ENCODE data around the gene GFI1B.

Gene GFI1B

DNA sequence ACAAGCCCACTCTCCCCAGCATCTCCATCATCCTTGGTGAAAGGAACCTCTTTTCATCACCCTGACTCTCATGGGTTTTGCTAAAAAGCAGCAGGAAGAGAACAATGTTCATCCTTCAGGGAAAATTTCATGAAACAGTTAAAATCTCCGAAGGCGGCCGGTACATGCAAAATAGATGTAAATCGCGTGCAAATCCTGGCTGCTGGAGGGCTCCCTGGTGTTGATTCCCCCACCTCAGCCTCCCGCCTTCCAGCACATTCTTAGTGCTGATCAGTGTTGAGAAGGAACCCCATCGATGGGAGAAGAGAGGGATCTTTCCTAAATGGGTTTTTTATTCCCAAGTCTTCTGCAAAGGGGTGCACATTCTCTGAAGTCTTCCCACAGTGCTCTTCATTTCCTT, 8.7 kb upstream of the GFI1B start:
- no peak for DNase-seq (ENCODE audit: low spot score)

DNA sequence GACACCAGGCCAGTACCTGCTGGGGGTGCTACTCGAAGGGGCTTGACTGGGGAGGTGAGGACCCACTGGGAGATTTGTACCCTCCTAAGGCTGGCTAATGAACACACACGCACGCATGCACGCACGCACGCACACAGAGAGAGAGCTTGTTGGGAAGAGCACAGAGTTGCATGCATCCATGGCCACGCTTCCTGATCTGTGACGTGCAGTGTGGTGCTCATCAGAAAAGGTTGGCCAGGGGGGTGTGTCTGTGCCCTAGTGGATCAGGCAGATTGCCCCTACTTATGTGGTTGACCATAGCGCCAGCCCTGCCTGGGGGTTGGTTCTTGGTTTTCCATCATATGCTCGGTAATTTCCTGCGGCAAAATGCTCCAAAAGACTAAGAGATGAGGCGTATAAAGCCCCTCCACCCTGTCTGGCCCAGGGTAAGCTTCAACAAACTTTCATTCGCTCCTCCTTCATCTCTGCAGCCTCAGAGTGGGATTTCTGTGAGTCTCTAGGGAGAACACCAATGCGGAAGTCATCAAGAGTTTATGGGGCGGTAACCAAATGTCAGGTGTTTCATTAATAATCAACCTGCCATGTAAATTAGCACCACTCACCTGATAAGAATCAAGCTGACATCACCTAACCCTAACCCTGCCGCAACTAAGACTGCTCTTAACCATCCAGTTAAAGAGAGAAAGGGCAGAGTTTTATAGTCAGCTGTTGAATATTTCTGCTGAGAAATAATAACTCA, 8.0 kb upstream of the GFI1B start:
- no peak for DNase-seq (ENCODE audit: low spot score)

DNA sequence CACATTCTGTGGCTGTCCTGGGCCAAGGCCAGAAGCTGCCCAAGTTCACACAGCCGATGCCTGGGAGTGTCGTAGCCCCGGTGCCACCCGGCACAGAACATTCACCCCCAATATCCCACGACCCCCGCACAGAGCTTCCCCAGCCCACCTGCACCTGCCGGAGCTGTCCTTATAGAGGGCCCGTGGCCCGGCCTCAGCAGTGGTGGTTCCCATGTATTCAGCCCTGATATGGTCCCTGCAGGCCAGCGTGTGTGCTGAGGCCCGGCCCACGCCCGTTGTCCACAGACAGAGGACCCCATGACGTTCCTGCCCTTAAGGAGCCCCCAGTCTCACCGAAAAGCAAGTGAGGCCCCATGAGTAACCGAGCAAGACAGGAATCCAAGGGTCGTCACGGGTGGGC, 5.3 kb upstream of the GFI1B start:
- no peak for DNase-seq (ENCODE audit: low spot score)

DNA sequence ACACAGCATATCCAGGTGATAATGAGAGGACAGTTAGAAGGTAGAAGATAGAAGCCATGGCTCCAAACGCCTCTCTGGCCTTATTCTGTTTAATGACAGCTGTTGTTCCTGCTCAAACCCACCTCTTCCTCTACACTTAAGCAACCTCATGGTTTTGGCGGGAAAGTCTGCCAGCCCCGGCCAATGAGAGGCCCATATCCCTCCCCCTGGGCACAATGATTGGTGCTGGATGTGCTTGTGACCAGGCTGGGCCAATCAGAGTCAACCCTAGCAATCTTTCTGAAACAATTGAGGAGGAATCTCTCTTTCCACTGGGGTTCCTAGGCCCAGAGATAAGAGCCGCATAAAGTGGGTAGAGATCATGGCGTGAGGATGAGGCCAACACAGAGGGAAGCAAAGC, 4.8 kb upstream of the GFI1B start:
- peak; percentile 42 for DNase-seq (ENCODE audit: low spot score)

DNA sequence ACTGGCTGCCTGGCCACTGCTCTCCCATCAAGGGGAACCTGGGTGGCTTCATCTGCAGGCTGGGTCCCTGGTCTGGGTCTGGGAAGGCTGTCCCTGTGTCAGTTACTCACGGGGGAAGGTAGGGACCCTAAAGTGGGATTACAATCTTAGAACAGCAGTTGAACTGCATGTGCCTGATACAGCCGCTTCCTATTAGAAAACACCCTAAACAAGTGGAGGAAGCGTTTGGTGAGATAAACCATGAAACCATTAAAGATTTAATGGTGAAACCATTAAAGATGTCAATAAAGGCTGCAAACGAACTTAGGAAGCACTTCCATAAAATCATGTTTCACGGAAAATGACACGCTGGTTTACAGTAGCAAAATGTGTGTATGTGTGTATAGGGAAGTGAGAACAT, 2.5 kb upstream of the GFI1B start:
- DNase-seq (ENCODE audit: low spot score) = no peak

DNA sequence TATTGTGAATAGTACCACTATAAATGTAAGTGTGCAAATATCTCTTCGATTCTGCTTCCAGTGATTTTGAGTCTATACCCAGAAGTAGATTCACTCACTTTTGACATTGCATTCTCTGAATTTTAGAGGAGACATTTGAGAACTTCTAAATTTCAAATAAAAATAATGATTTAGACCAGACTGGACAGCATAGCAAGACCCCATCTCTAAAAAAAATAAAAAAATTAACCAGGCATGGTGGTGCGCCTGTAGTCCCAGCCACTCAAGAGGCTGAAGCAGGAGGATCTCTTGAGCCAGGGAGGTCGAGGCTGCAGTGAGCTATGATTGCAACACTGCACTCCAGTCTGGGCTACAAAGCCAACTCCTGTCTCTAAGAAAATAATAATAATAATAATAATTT, 1.9 kb upstream of the GFI1B start:
- DNase-seq (ENCODE audit: low spot score) = no peak

DNA sequence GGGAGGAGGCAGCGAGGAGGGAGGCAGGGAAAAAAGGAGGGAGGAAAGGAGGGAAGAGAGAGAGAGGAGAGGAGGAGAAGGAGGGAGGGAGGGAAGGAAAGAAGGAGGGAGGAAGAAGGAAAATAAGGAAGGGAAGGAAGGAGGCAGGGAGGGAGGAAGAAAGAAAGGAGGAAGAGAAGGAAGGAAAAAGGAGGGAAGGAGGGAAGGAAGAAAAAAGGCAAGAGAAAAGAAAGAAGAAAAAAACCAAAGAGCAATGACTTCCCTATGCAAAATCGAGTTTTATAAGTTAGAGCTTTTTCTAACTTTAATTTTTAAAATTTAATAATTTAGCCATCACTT, 413 bp upstream of the GFI1B start:
- DNase-seq (ENCODE audit: low spot score) = no peak

DNA sequence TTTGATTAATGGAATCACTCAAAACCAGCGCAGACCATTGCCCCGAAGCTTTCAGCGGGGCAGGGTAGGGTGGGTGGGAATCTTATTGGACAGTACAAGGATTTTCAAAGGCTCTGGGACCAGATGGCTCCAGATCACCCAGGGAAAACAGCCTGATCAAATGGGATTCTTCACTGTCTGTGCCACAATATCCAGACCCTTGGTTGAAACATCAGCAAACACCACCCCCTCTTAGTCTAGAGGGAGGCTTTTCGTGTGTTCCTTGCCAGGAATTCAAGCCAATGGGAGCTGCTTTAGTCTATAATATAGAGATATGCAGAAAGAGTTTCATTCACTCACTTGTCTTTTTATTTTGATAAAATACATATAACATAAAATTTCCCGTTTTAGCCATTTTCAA, 1.7 kb downstream of the GFI1B start:
- DNase-seq (ENCODE audit: low spot score) = peak; percentile 55

DNA sequence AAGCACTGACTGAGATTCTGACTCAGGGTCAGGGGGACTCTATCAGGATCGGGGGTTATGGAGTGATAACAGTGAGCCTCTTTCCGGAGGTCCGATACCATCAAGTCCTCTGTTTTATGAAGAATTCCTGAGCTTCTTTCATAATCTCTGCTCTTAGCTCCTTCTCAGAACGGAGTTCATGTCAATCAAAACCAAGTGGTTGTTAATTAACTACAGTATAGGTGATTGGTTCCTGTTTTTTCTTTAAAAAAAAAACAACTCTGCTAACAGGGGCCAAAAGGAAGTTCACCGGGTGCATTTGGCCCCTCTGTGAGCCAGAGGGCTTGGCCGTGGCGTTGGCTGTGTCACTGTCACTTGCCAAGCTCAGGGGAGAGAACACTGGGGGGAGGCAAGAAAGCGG, 4.0 kb downstream of the GFI1B start:
- DNase-seq (ENCODE audit: low spot score) = peak; percentile 54

DNA sequence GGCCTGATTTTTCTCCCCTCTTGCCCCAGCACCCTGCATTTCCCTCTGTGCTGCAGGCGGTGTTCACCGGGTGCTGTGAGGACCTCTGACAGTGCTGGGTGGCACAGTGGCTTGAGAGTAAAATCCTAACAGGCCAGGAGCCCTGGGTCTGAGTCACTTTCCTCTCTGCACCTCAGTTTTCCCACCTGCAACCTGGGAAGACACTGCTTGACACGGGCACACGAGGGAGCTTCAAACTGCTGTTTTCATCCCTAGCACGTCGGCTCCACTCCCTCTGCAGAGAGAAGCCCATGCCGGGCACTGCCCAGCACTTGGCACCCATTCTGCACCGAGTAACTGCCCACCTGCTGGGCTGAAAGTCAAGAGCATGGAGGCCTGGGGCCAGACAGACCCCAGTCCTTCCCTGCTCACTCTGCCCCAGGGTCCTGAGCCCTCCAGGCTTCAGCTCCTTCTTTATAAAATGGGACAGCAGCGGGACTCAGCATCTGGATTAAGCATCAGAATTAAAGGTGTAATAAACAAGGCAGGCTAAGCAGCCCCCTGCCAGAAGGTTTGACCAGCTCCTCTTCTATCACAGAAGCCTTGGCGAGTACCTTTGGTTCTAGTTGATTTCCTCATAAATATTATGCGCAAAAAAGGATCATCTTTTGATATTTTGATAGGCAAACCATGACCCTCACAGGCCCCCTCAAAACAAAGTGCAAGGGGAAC, 5.2 kb downstream of the GFI1B start:
- peak; percentile 55 for DNase-seq (ENCODE audit: low spot score)

DNA sequence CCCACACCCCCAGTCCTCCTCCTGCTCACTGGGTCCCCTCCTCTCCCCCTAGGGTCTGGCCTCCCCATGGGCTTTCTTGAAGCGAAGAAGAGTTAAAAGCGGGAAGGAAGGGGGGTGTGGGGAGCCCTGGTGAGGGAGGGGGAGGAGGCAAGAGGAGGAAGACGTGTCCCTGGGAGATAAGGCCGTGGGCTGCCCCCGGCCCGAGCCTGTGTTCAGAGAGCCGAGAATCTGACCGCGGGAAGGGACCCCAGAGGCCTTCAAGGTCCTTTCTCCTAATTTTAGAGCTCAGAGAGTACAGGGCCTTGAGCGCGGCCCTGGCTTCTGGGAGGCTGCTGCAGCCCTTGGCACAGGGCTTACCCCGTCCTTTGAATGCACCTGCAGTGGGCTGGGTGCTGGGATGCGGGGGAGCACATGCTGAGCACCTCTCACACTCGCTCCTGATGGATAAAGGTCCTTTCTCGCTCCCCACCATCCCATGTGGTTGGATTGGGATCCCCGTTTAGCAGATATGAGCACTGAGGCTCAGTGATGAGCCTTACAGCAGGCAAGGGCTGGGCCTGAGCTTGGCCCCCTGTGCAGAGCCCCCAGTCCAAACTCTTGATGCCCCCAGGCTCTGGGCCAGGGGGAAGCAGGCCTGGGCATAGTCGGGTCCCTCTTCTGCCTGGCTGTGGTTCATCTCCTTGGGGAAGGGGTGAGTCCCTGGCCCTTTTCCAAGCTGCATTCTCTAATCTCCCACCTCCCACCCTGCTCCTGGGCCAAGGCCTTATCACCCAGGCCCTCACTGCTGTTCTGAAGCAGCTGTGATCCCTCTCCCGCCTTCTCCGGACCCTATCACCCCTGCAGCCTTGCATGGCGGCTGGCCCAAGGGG, 5.9 kb downstream of the GFI1B start:
- DNase-seq (ENCODE audit: low spot score) = peak; percentile 89

DNA sequence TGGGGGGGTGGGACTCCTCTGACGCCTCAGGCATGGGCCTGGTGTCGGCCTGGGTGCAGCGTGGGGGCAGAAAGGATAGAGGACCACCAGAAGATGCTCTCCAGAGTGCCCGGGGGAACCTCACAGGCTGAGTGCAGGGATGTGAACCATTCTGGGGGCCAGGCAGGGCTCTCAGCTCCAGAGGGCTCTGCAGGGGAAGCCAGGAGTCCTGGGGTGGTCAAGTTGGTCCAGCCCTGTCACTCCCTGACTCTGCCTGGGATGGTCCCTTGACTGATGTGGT, 6.5 kb downstream of the GFI1B start:
- no peak for DNase-seq (ENCODE audit: low spot score)

DNA sequence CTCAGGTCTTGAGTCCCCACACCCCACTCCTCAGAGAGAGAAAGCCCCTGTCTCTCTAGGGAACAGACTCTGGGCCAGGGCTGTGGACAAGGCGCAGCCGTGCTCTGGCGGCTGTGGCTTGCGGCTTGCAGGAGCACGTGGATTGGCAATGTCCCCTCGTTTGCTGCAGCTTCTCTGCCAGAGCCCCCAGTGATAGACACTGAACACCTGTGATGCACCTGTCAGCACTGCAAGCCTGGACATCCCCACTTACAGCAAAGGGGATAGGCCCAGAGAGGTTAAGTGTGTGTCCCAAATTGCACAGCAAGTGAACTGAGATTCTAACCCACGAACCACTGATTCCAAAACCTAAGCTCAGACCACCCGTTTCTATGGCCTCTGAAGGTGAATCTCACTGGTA, 7.0 kb downstream of the GFI1B start:
- no peak for DNase-seq (ENCODE audit: low spot score)

DNA sequence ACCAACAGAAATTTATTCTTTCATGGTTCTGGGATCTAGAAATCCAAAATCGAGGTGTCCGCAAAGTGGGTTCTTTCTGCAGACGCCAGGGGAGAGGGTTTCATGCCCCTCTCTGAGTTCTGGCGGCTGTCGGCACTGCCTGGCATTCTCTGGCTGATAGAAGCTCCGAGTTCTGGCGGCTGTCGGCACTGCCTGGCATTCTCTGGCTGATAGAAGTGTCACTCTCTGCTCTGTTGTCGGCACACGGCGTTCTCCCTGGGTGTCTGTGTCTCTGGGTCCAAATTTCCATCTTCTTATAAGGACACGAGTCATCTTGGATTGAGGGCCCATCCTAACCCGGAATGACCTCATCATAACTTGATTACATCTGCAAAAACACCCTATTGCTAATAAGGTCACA, 7.6 kb downstream of the GFI1B start:
- DNase-seq (ENCODE audit: low spot score) = peak; percentile 42

DNA sequence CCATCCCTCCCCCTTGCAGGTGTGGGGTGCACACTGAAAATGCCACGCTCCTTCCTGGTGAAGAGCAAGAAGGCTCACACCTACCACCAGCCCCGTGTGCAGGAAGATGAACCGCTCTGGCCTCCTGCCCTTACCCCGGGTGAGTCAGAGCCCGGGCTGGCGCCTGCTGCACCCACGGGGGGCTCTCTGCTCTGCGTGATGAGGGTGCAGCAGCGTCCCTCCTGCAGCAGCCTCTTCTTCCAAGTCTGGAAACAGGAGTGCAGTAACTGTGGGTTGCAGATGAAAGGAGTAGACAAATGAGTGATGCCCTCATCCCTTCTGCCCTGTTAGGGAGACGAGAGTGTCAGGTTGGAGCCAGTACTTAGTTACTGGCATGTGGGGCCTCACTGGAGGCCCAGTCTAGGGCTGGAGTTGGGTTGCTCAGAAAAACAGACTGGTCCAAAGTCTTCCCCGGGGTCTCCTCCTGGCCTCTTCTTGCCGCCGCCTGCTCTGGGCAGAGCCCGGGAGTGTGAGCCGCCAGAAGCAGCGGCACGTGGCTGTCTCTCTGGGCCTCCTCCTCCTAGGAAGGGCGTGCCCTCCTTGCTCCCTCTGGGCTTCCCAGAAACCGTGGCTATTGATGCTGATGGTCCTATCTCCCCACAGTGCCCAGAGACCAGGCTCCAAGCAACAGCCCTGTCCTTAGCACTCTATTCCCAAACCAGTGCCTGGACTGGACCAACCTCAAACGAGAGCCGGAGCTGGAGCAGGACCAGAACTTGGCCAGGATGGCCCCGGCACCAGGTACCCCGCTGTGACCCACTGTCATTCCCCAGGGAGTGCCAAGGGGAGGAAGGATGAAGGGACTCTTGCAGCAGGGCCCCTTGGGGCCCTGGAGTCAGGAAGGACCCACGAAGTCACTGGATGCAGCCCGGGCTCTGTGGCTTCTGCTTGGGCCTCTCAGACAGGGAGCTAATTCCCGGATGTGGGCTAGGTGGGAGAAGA, 8.4 kb downstream of the GFI1B start:
- peak; percentile 52 for DNase-seq (ENCODE audit: low spot score)

DNA sequence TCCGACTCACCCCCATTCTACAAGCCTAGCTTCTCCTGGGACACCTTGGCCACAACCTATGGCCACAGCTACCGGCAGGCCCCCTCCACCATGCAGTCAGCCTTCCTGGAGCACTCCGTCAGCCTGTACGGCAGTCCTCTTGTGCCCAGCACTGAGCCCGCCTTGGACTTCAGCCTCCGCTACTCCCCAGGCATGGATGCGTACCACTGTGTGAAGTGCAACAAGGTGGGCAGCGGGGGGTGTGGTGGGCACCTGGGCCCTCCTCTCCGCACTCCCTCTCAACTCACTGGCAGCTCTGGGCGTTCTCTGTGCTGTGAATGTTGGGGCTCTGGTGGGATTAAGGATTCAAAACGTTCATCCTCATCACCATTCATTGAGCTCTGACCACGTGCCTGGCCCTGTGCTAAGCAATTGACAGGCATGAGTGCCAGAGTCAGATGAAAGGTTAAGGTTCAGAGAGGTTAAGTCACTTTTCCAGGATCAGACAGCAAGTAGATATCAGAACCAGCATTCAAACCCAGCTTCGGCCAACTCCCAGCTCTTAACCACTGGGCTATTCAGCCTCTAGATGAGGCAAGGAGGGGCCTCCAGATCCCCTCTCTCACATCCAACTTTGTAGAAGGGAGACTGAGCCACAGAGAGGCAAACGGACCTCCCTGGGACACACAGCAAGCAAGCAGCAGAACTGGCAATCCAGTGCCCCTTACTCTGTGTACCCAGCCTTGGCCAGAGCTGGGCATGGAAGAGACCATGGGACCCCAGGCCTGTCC, 9.9 kb downstream of the GFI1B start:
- DNase-seq (ENCODE audit: low spot score) = no peak

DNA sequence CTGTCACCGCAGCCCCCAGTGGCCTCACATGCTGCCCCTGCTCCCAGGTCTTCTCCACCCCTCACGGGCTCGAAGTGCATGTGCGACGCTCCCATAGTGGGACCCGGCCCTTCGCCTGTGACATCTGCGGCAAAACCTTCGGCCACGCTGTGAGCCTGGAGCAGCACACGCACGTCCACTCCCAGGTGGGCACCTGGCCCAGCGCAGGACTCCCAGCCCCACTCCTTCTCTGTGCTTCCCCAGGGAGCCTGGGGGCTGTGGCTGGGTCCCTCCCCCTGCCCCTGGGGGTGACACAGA, 10.5 kb downstream of the GFI1B start:
- DNase-seq (ENCODE audit: low spot score) = no peak

DNA sequence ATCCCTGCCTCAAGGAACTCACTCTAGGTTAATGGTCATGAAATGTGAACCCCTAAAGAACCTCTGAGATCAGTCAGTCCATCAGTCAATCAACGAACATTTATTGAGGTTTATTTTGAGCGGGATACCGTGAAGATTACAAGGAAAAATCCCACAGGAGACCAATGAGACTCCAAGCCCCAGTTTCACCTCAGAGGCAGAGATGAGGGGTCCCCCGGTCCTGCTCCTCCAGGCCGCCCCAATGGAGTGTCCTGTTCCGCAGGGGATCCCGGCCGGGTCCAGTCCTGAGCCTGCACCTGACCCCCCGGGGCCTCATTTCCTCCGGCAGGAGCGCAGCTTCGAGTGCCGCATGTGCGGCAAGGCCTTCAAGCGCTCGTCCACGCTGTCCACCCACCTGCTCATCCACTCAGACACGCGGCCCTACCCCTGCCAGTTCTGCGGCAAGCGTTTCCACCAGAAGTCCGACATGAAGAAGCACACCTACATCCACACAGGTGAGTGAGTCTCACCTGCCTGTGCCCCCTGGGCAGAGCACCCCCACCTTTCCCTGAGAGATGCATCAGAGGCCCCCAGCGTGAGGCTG, 11.0 kb downstream of the GFI1B start:
- DNase-seq (ENCODE audit: low spot score) = no peak

DNA sequence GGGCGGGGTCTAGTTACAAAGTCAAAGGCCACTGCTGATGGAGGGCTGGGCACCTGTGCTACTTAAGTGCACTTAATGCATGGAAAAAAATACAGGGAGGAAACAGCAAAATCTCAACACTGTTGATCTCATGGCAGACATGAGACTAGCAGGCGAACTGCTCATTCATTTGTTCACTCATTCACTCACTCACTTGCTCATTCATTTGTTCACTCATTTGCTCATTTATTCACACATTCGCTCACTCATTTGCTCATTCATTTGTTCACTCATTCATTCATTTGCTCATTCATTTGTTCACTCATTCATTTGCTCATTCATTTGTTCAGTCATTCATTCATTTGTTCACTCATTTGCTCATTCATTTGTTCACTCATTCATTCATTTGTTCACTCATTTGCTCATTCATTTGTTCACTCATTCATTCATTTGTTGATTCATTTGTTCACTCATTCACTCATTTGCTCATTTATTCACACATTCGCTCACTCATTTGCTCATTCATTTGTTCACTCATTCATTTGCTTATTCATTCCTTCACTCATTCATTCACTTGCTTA, 11.6 kb downstream of the GFI1B start:
- DNase-seq (ENCODE audit: low spot score) = peak; percentile 44

DNA sequence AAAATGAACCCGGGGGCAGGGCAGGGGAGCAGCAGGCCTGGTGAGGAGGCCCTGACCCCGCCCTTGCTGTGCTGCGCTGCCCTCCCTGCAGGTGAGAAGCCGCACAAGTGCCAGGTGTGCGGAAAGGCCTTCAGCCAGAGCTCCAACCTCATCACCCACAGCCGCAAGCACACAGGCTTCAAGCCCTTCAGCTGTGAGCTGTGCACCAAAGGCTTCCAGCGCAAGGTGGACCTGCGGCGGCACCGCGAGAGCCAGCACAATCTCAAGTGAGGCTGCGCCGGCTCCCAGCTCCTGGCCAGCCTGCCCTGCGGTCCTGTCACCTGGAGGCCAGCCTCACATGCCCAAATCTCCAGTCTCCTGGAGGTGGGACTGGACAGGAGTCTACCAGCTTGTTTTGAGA, 12.3 kb downstream of the GFI1B start:
- no peak for DNase-seq (ENCODE audit: low spot score)
